HG03175 (cell line): ENCODE results near the gene EPHA6.
A peak's percentile ranks its signal among the peaks of the same experiment; 100 is the strongest.

ENCODE experiments used
- ATAC-seq: cut with Tn5 transposase; IDR thresholded peaks from one replicate; pipeline ENCODE4 v1.9.1; 2021; ENCODE audit warnings: mild to moderate bottlenecking, moderate library complexity; ENCODE audit not compliant: unreplicated experiment

The EPHA6 gene

GRCh38 chr3:97765336-97765735, 950.9 kb downstream of the EPHA6 start:
- no peak for ATAC-seq

GRCh38 chr3:97772926-97773325, 958.5 kb downstream of the EPHA6 start:
- no peak for ATAC-seq

- ATAC-seq = no peak
Measured at GRCh38 chr3:97778152-97778551, 963.8 kb downstream of the EPHA6 start.

- ATAC-seq = peak; percentile 88
Measured at GRCh38 chr3:97793420-97794019, 979.1 kb downstream of the EPHA6 start.

- no peak for ATAC-seq
Measured at GRCh38 chr3:97795951-97796350, 981.6 kb downstream of the EPHA6 start.
